Fibroblast of lung (primary cell): ENCODE data around the gene ABCG5. TPM values are rescaled to one million over a fixed set of nuclear protein-coding genes. Genes with fewer than 3 reads are reported as not detected.

Experiments used
- DNase-seq, 2 donors: peaks; one replicate each; pipeline versions ENCODE4 v3.0.0 to v3.0.0-alpha.2; 2010; ENCODE audit warnings: low read depth in 2 of 2
- H2AFZ ChIP-seq: 2 replicates; pipeline ENCODE4 v1.5.1; 2012; ENCODE audit warnings: low read length, control low read depth, inconsistent platforms
- H3K27ac ChIP-seq: 2 replicates; pipeline ENCODE4 v1.5.1; 2011; ENCODE audit warnings: low read length, control low read depth; ENCODE audit not compliant: insufficient read depth
- H3K27me3 ChIP-seq: 2 replicates; pipeline ENCODE4 v1.5.1; 2011; ENCODE audit warnings: mild to moderate bottlenecking, low read length; ENCODE audit not compliant: control insufficient read depth, insufficient read depth
- H3K36me3 ChIP-seq: 2 replicates; pipeline ENCODE4 v1.5.1; 2011; ENCODE audit warnings: low read length; ENCODE audit not compliant: control insufficient read depth, insufficient read depth
- H3K4me1 ChIP-seq: 2 replicates; pipeline ENCODE4 v1.5.1; 2011; ENCODE audit warnings: low read length; ENCODE audit not compliant: control insufficient read depth, insufficient read depth; ENCODE audit errors: extremely low read depth
- H3K4me2 ChIP-seq: 2 replicates; pipeline ENCODE4 v1.5.1; 2011; ENCODE audit warnings: low read length, control low read depth; ENCODE audit not compliant: insufficient read depth; ENCODE audit errors: extremely low read depth
- H3K4me3 ChIP-seq, 4 experiments: fragments of 200-600 bp in 1 of 4; sonication (generic) in 1 of 4; replicated peaks in 1 of 4; 2 replicates each; pipeline ENCODE4 v1.5.1; 2011 to 2016; ENCODE audit warnings: low read length in 4 of 4, low read depth in 3 of 4, mild to moderate bottlenecking in 3 of 4, control low read depth in 2 of 4, inconsistent platforms in 1 of 4, mixed read lengths in 1 of 4; ENCODE audit not compliant: insufficient read depth in 1 of 4; ENCODE audit errors: control extremely low read depth in 1 of 4
- H3K79me2 ChIP-seq: 2 replicates; pipeline ENCODE4 v1.5.1; 2012; ENCODE audit warnings: mild to moderate bottlenecking, low read length, inconsistent platforms; ENCODE audit not compliant: control insufficient read depth, insufficient read depth
- H3K9ac ChIP-seq: 2 replicates; pipeline ENCODE4 v1.5.1; 2011; ENCODE audit warnings: mild to moderate bottlenecking, low read length, control low read depth; ENCODE audit not compliant: insufficient read depth
- H3K9me3 ChIP-seq: 2 replicates; pipeline ENCODE4 v1.5.1; 2012; ENCODE audit warnings: low read depth, low read length; ENCODE audit not compliant: control insufficient read depth, insufficient read depth
- H4K20me1 ChIP-seq: 2 replicates; pipeline ENCODE4 v1.5.1; 2011; ENCODE audit warnings: low read length; ENCODE audit not compliant: control insufficient read depth, insufficient read depth; ENCODE audit errors: extremely low read depth
- EZH2 ChIP-seq: IDR thresholded peaks from 2 replicates; pipeline ENCODE4 v1.5.1; 2012; ENCODE audit warnings: low read length, control low read depth, mild to moderate bottlenecking; ENCODE audit errors: missing control alignments
- polyA minus RNA-seq: library from RNA; depleted of rRNA, polyadenylated mRNA; stranded (reverse); fragments of >200 nt; gene quantifications from 2 replicates; pipeline ENCODE4 v1.2.3, GENCODE V29; 2011; ENCODE audit warnings: low replicate concordance
- polyA plus RNA-seq, 2 donors: library from polyadenylated mRNA; depleted of rRNA in 1 of 2; stranded (reverse) in 1 of 2; unstranded in 1 of 2; fragments of >200 nt; gene quantifications; 2 replicates each; pipeline ENCODE4 v1.2.1, GENCODE V29; 2011 to 2012; ENCODE audit warnings: missing spikeins in 1 of 2
- total RNA-seq: library from RNA; depleted of rRNA; stranded (reverse); fragments of >200 nt; gene quantifications from 2 replicates; pipeline ENCODE4 v1.2.1, GENCODE V29; 2014
- TF ChIP-seq, protein P1 (sequence below), 2 donors: IDR thresholded peaks in 1 of 2; conservative IDR thresholded peaks in 1 of 2; 1 replicate in 1 of 2; 2 replicates in 1 of 2; pipeline ENCODE4 v1.5.1; 2011 to 2012; ENCODE audit warnings: low read length in 2 of 2, control low read depth in 1 of 2, inconsistent platforms in 1 of 2, low read depth in 1 of 2, mild to moderate bottlenecking in 1 of 2

ABCG5 gene
- total RNA-seq (not detected in 2 replicates), polyA plus RNA-seq (not detected in 2 replicates), polyA minus RNA-seq (not detected in 2 replicates)
- polyA plus RNA-seq (2012), result not detected in 2 replicates

GRCh38 chr2:43838560-43839267 is at the start of gene ABCG5, which contains the start of gene ABCG8:
Gene ABCG5, minus strand, starts transcription at chr2:43838839. Its CDS starts 160 bp downstream, at chr2:43838679.
Gene ABCG8, plus strand, starts transcription at chr2:43838971. Its CDS starts 83 bp downstream, at chr2:43839054.
- Histone ChIP-seq H3K27ac (no peak within 1 kb of the TSS), H3K4me2 (no peak within 1 kb of the TSS), H3K4me1 (no peaks in the 10 kb centered on the region), H3K36me3 (no peaks in the 10 kb centered on the region), H4K20me1 (no peaks in the 10 kb centered on the region), H3K27me3 (peaks cover 10% of the 10 kb centered on the region), H3K4me3 (no peak within 1 kb of the TSS), H3K9me3 (no peaks in the 10 kb centered on the region), H2AFZ (no peak within 1 kb of the TSS), H3K79me2 (no peaks in the 10 kb centered on the region), H3K9ac (no peak within 1 kb of the TSS)
- TF ChIP-seq, protein P1, sequence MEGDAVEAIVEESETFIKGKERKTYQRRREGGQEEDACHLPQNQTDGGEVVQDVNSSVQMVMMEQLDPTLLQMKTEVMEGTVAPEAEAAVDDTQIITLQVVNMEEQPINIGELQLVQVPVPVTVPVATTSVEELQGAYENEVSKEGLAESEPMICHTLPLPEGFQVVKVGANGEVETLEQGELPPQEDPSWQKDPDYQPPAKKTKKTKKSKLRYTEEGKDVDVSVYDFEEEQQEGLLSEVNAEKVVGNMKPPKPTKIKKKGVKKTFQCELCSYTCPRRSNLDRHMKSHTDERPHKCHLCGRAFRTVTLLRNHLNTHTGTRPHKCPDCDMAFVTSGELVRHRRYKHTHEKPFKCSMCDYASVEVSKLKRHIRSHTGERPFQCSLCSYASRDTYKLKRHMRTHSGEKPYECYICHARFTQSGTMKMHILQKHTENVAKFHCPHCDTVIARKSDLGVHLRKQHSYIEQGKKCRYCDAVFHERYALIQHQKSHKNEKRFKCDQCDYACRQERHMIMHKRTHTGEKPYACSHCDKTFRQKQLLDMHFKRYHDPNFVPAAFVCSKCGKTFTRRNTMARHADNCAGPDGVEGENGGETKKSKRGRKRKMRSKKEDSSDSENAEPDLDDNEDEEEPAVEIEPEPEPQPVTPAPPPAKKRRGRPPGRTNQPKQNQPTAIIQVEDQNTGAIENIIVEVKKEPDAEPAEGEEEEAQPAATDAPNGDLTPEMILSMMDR (conservative IDR thresholded peaks at IDR 0.05 in 1 of 2, IDR thresholded peaks at IDR 0.05 in 1 of 2; ENCODE audit: low read depth in 1 of 2, low read length in 2 of 2), result no peak
- TF ChIP-seq EZH2, result no peak
- no peak for DNase-seq

- peaks cover 1% of the 10 kb centered on the region for H3K4me1 ChIP-seq
- no peak for TF ChIP-seq EZH2
- TF ChIP-seq, protein P1 (conservative IDR thresholded peaks at IDR 0.05 in 1 of 2, IDR thresholded peaks at IDR 0.05 in 1 of 2; ENCODE audit: low read depth in 1 of 2, low read length in 2 of 2), result no peak
- peaks cover 9% of the 10 kb centered on the region for H3K36me3 ChIP-seq
- no peak for DNase-seq
- no peaks in the 10 kb centered on the region for H4K20me1 ChIP-seq
- H3K9me3 ChIP-seq, result no peaks in the 10 kb centered on the region
- H3K9ac ChIP-seq, result no peak overlapping the region
- no peak overlapping the region for H3K4me3 ChIP-seq
- no peak overlapping the region for H3K27ac ChIP-seq
- H3K4me2 ChIP-seq, result no peak overlapping the region
- H2AFZ ChIP-seq, result no peak overlapping the region
- no peaks in the 10 kb centered on the region for H3K27me3 ChIP-seq
- no peaks in the 10 kb centered on the region for H3K79me2 ChIP-seq
Observed at GRCh38 chr2:43887176-43887575, 48.5 kb upstream of the ABCG5 start.

DNA sequence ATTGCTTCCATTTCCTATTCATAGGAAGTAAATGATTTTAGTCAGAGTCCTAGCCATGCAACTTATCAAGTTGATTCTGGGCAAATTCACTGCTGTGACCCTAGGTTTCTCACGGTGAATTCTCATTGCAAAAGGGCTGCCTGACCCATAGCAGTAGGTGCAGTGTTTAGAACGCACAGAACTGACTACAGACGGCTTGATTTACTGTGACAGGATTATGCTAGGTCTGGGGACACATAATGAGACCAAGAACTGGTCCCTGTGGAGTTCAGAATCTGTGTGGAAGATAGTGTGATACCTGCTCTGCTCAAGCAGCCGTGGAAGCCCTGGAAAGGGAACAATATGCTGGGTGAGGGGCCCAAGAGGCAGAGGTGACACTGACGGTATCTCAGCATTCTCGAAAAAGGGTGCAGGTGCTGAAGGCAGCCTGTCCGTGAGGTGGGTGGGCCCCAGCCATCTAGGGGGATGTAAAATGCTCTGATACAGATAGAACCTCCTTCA is 46.5 kb upstream of the ABCG5 start:
- Histone ChIP-seq H2AFZ (no peak overlapping the region), H3K4me1 (peaks cover 6% of the 10 kb centered on the region), H3K4me2 (no peak overlapping the region), H3K36me3 (peaks cover 7% of the 10 kb centered on the region), H3K4me3 (no peak overlapping the region), H3K27me3 (no peaks in the 10 kb centered on the region), H4K20me1 (no peaks in the 10 kb centered on the region), H3K27ac (no peak overlapping the region), H3K79me2 (no peaks in the 10 kb centered on the region), H3K9me3 (no peaks in the 10 kb centered on the region), H3K9ac (no peak overlapping the region)
- DNase-seq, result no peak
- TF ChIP-seq, protein P1 (conservative IDR thresholded peaks at IDR 0.05 in 1 of 2, IDR thresholded peaks at IDR 0.05 in 1 of 2; ENCODE audit: low read depth in 1 of 2, low read length in 2 of 2), result no peak
- TF ChIP-seq EZH2, result no peak
